ENCODE results near the gene RAPGEF1. TPM values are rescaled to one million over a fixed set of nuclear protein-coding genes. Genes with fewer than 3 reads are reported as not detected.
A peak's percentile ranks its signal among the peaks of the same experiment; 100 is the strongest.

RAPGEF1 gene
- total and polyA plus RNA-seq, 5 donors from 2014 or later: 3.8 to 159 (median 4.6) TPM

DNA sequence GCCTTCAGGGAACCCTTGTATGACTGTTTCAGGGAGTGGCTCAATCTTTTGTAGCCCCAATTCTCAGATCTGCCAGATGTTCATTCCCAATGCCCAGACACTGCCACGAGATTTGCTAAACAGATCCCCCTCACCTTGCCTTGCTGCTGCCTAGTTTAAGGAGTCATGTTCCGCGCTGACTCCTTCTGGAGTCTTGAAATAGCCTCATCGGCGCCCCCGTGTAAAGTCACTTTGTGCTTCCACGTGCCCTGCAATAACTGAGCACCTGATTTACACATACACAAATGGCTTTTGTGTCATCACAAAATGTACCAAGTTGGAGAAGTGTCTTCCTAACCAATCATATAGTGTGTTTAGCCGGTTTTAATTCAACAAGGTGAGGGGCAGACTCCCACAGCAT is 132.3 kb downstream of the RAPGEF1 start:
- Histone ChIP-seq H3K4me1 (ENCODE audit: control insufficient read depth, insufficient read depth, low read length, poor library complexity, severe bottlenecking) (no peaks in the 10 kb centered on the region), H3K27me3 (ENCODE audit: control insufficient read depth, insufficient read depth, low read length) (no peaks in the 10 kb centered on the region), H3K9me3 (ENCODE audit: control insufficient read depth in 2 of 2, low read length in 2 of 2) (no peaks in the 10 kb centered on the region), H3K4me3 (ENCODE audit: low read depth, low read length) (no peak overlapping the region), H3K27ac (ENCODE audit: insufficient read depth, low read length, poor library complexity, severe bottlenecking) (no peak overlapping the region), H3K36me3 (ENCODE audit: control insufficient read depth, insufficient read depth, low read length) (peaks cover 93% of the 10 kb centered on the region)
- Mint-ChIP-seq H3K27ac (peak overlapping the region in 1 of 3 donors; percentile 23), H3K9me3 (no peaks in the 10 kb centered on the region), H3K4me1 (peaks cover 0 to 7% (median 3%) of the 10 kb centered on the region in 4 donors), H3K4me3 (no peak overlapping the region), H3K27me3 (no peaks in the 10 kb centered on the region), H3K36me3 (peaks cover 31% of the 10 kb centered on the region)
- no peak for DNase-seq
- ATAC-seq (ENCODE audit: low read depth in 2 of 2): no peak

DNA sequence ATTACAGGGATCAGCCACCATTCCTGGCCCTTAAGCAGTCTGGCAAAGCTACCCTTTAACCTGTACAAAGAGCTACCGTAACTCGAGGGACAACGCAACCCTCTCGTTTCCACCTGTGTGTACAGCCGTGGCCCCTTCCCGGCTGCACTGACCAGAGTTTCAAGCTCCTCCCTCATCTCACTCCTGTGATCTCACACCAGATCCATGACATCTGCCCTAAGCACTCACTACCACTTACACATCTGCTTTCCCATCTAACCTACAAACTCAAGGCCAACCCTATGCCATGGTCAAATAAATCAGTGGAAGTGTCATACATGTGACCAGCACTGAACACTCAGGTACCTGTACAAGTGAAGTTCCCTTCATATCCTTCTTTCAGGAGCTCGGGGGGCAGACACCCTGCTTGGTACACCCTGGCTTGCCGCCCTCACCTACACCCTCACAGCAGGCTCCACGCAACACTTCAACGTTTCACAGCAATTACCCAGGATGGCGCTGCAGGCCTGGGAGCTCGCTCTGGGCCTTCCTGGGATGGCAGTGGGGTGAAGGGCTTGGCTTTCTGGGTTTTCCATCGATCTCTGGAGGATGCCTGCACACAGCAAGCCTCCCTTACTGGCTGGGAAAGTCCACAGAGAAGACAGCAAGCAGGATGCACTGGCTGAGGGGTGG is 132.8 kb downstream of the RAPGEF1 start:
- Mint-ChIP-seq H3K36me3 (peaks cover 34% of the 10 kb centered on the region), H3K27ac (peak overlapping the region in 2 of 3 donors; percentile 23 to 64), H3K27me3 (no peaks in the 10 kb centered on the region), H3K4me1 (peaks cover 0 to 9% (median 4%) of the 10 kb centered on the region in 4 donors), H3K9me3 (no peaks in the 10 kb centered on the region), H3K4me3 (no peak overlapping the region)
- Histone ChIP-seq H3K27me3 (ENCODE audit: control insufficient read depth, insufficient read depth, low read length) (no peaks in the 10 kb centered on the region), H3K27ac (ENCODE audit: insufficient read depth, low read length, poor library complexity, severe bottlenecking) (no peak overlapping the region), H3K9me3 (ENCODE audit: control insufficient read depth in 2 of 2, low read length in 2 of 2) (no peaks in the 10 kb centered on the region), H3K4me3 (ENCODE audit: low read depth, low read length) (no peak overlapping the region), H3K4me1 (ENCODE audit: control insufficient read depth, insufficient read depth, low read length, poor library complexity, severe bottlenecking) (no peaks in the 10 kb centered on the region), H3K36me3 (ENCODE audit: control insufficient read depth, insufficient read depth, low read length) (peaks cover 94% of the 10 kb centered on the region)
- ATAC-seq (ENCODE audit: low read depth in 2 of 2): no peak
- no peak for DNase-seq

GRCh38 chr9:131605770-131606590 is 133.9 kb downstream of the RAPGEF1 start:
- peaks cover 0 to 9% (median 4%) of the 10 kb centered on the region in 4 donors for H3K4me1 Mint-ChIP-seq
- ATAC-seq (ENCODE audit: low read depth in 2 of 2) (no peak), DNase-seq (no peak)
- Histone ChIP-seq H3K27me3 (ENCODE audit: control insufficient read depth, insufficient read depth, low read length) (no peaks in the 10 kb centered on the region), H3K9me3 (ENCODE audit: control insufficient read depth in 2 of 2, low read length in 2 of 2) (no peaks in the 10 kb centered on the region), H3K27ac (ENCODE audit: insufficient read depth, low read length, poor library complexity, severe bottlenecking) (no peak overlapping the region), H3K4me3 (ENCODE audit: low read depth, low read length) (no peak overlapping the region), H3K36me3 (ENCODE audit: control insufficient read depth, insufficient read depth, low read length) (peaks cover 94% of the 10 kb centered on the region), H3K4me1 (ENCODE audit: control insufficient read depth, insufficient read depth, low read length, poor library complexity, severe bottlenecking) (no peaks in the 10 kb centered on the region)
- peak overlapping the region in 1 of 3 donors; percentile 88 for H3K27ac Mint-ChIP-seq
- H3K27me3 Mint-ChIP-seq: no peaks in the 10 kb centered on the region
- no peaks in the 10 kb centered on the region for H3K9me3 Mint-ChIP-seq
- peaks cover 39% of the 10 kb centered on the region for H3K36me3 Mint-ChIP-seq
- no peak overlapping the region for H3K4me3 Mint-ChIP-seq

GRCh38 chr9:131603711-131604439 is 136.0 kb downstream of the RAPGEF1 start:
- no peak overlapping the region for H3K4me3 ChIP-seq (ENCODE audit: low read depth, low read length)
- no peaks in the 10 kb centered on the region for H3K4me1 ChIP-seq (ENCODE audit: control insufficient read depth, insufficient read depth, low read length, poor library complexity, severe bottlenecking)
- no peaks in the 10 kb centered on the region for H3K27me3 ChIP-seq (ENCODE audit: control insufficient read depth, insufficient read depth, low read length)
- no peaks in the 10 kb centered on the region for H3K9me3 ChIP-seq (ENCODE audit: control insufficient read depth in 2 of 2, low read length in 2 of 2)
- Mint-ChIP-seq H3K27ac (peak overlapping the region in 2 of 3 donors; percentile 32 to 46), H3K36me3 (peaks cover 42% of the 10 kb centered on the region), H3K27me3 (no peaks in the 10 kb centered on the region), H3K4me1 (peaks cover 0 to 7% (median 3%) of the 10 kb centered on the region in 4 donors), H3K4me3 (no peak overlapping the region), H3K9me3 (no peaks in the 10 kb centered on the region)
- DNase-seq (no peak), ATAC-seq (ENCODE audit: low read depth in 2 of 2) (no peak)
- H3K27ac ChIP-seq (ENCODE audit: insufficient read depth, low read length, poor library complexity, severe bottlenecking): no peak overlapping the region
- peaks cover 85% of the 10 kb centered on the region for H3K36me3 ChIP-seq (ENCODE audit: control insufficient read depth, insufficient read depth, low read length)

DNA sequence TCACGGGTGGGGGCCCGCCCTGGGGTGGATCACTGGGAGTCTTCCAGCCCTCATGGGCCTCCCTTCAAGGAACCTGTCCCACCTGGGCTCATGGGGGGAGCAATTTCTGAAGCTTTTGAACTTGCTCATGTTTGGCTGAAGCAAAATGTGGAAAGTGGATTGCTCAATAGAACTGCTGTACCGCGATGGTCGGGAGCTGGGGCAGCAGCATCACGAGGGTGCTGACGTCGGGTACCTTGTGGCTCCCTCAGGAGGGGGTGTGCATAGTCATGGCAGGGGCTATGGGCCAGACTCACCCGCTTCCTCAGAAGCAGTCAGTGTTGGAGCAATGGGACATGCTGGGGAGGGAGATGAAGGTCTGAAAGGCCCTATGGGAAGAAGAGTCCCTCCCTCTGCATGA is 136.7 kb downstream of the RAPGEF1 start:
- Histone ChIP-seq H3K4me3 (ENCODE audit: low read depth, low read length) (no peak overlapping the region), H3K27ac (ENCODE audit: insufficient read depth, low read length, poor library complexity, severe bottlenecking) (no peak overlapping the region)
- no peak for ATAC-seq (ENCODE audit: low read depth in 2 of 2)

GRCh38 chr9:131601683-131602181 is 138.1 kb downstream of the RAPGEF1 start:
- H3K4me3 Mint-ChIP-seq: no peak overlapping the region
- no peak for DNase-seq

More for the DNA sequence above, 136.7 kb downstream of the RAPGEF1 start:
- peaks cover 81% of the 10 kb centered on the region for H3K36me3 ChIP-seq (ENCODE audit: control insufficient read depth, insufficient read depth, low read length)
- H3K4me3 Mint-ChIP-seq: no peak overlapping the region
- no peak for DNase-seq
- H3K36me3 Mint-ChIP-seq: peaks cover 42% of the 10 kb centered on the region
- H3K4me1 Mint-ChIP-seq: peaks cover 0 to 7% (median 3%) of the 10 kb centered on the region in 4 donors
- H3K27me3 ChIP-seq (ENCODE audit: control insufficient read depth, insufficient read depth, low read length): no peaks in the 10 kb centered on the region
- H3K27me3 Mint-ChIP-seq: no peaks in the 10 kb centered on the region
- H3K9me3 ChIP-seq (ENCODE audit: control insufficient read depth in 2 of 2, low read length in 2 of 2): no peaks in the 10 kb centered on the region
- H3K4me1 ChIP-seq (ENCODE audit: control insufficient read depth, insufficient read depth, low read length, poor library complexity, severe bottlenecking): no peaks in the 10 kb centered on the region
- H3K27ac Mint-ChIP-seq: no peak overlapping the region
- no peaks in the 10 kb centered on the region for H3K9me3 Mint-ChIP-seq

DNA sequence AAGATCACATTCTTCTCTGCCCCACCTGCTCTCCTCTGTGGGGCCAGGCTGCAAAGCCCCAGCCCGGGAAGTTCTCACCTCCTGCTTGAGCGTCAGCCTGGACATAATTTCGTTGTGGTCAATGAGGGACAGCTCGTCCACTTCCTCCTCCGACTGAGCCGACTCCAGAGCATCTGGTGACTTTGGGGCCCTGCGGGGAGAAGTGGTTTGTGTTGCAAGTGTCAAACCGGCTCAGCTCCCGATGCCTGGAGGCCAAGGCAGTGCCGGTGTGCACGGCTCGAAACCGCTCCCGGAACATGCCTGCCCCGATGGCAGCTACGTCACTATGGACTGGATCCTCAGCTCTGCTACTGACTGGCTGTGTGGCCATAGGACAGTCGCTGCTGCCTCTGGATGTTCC is 141.8 kb downstream of the RAPGEF1 start:
- Mint-ChIP-seq H3K4me3 (no peak overlapping the region), H3K4me1 (peaks cover 0 to 2% (median 0%) of the 10 kb centered on the region in 4 donors), H3K27ac (no peak overlapping the region), H3K9me3 (no peaks in the 10 kb centered on the region), H3K27me3 (no peaks in the 10 kb centered on the region), H3K36me3 (peaks cover 18% of the 10 kb centered on the region)
- Histone ChIP-seq H3K27me3 (ENCODE audit: control insufficient read depth, insufficient read depth, low read length) (no peaks in the 10 kb centered on the region), H3K36me3 (ENCODE audit: control insufficient read depth, insufficient read depth, low read length) (peaks cover 77% of the 10 kb centered on the region), H3K4me3 (ENCODE audit: low read depth, low read length) (no peak overlapping the region), H3K4me1 (ENCODE audit: control insufficient read depth, insufficient read depth, low read length, poor library complexity, severe bottlenecking) (no peaks in the 10 kb centered on the region), H3K27ac (ENCODE audit: insufficient read depth, low read length, poor library complexity, severe bottlenecking) (no peak overlapping the region), H3K9me3 (ENCODE audit: control insufficient read depth in 2 of 2, low read length in 2 of 2) (no peaks in the 10 kb centered on the region)
- DNase-seq (no peak), ATAC-seq (ENCODE audit: low read depth in 2 of 2) (no peak)

More at GRCh38 chr9:131601683-131602181, 138.1 kb downstream of the RAPGEF1 start:
- ATAC-seq (ENCODE audit: low read depth in 2 of 2): no peak
- Histone ChIP-seq H3K4me1 (ENCODE audit: control insufficient read depth, insufficient read depth, low read length, poor library complexity, severe bottlenecking) (no peaks in the 10 kb centered on the region), H3K27me3 (ENCODE audit: control insufficient read depth, insufficient read depth, low read length) (no peaks in the 10 kb centered on the region), H3K36me3 (ENCODE audit: control insufficient read depth, insufficient read depth, low read length) (peaks cover 81% of the 10 kb centered on the region), H3K27ac (ENCODE audit: insufficient read depth, low read length, poor library complexity, severe bottlenecking) (no peak overlapping the region), H3K9me3 (ENCODE audit: control insufficient read depth in 2 of 2, low read length in 2 of 2) (no peaks in the 10 kb centered on the region), H3K4me3 (ENCODE audit: low read depth, low read length) (no peak overlapping the region)
- Mint-ChIP-seq H3K27me3 (no peaks in the 10 kb centered on the region), H3K4me1 (peaks cover 0 to 2% (median 1%) of the 10 kb centered on the region in 4 donors), H3K27ac (peak overlapping the region in 2 of 3 donors; percentile 69 to 74), H3K36me3 (peaks cover 28% of the 10 kb centered on the region), H3K9me3 (no peaks in the 10 kb centered on the region)
